Uterus (tissue), 2 donors: Measurements from ENCODE around the gene TMEM219.

Experiments
- CTCF ChIP-seq, 4 experiments: fragments of 200-600 bp in 2 of 4; fragments of 450-650 bp in 2 of 4; sonication (generic) in 2 of 4; IDR thresholded peaks; one replicate each; pipeline ENCODE4 v1.5.1; 2016 to 2019; ENCODE audit warnings: antibody characterized with exemption in 4 of 4, mild to moderate bottlenecking in 2 of 4, moderate library complexity in 1 of 4
- POLR2A ChIP-seq, 2 donors: fragments of 450-650 bp; IDR thresholded peaks; one replicate each; pipeline ENCODE4 v1.6.1; 2016; ENCODE audit warnings: antibody characterized with exemption in 2 of 2, mild to moderate bottlenecking in 1 of 2, moderate library complexity in 1 of 2

GRCh38 chr16:29920288-29921033 is 41.4 kb upstream of the TMEM219 start:
- TF ChIP-seq CTCF (IDR thresholded peaks at IDR 0.05) (no peak), POLR2A (IDR thresholded peaks at IDR 0.05) (no peak)
